DOHH2 (cell line): Measurements from ENCODE around the gene RBM12.

ENCODE experiments used
- CTCF ChIP-seq: fragments of 200-600 bp; sonication (generic); IDR thresholded peaks from one replicate; pipeline ENCODE4 v1.5.1; 2014; ENCODE audit warnings: antibody characterized with exemption, mild to moderate bottlenecking, low read depth, low read length; ENCODE audit not compliant: poor library complexity, severe bottlenecking
- EZH2phosphoT487 ChIP-seq: fragments of 200-600 bp; sonication (generic); IDR thresholded peaks from 2 replicates; pipeline ENCODE4 v1.6.1; 2017; ENCODE audit warnings: borderline replicate concordance, mild to moderate bottlenecking, antibody characterized with exemption, low read length, moderate library complexity, mixed read lengths

- TF ChIP-seq CTCF (no peak), EZH2phosphoT487 (no peak)
Measured at GRCh38 chr20:35661053-35661452, 3.6 kb downstream of the RBM12 start.
